GOT3 (cell line): ENCODE data around the gene CARNS1.
A peak's percentile ranks its signal among the peaks of the same experiment; 100 is the strongest.

Experiments
- DNase-seq: peaks from one replicate; lab custom pipeline; 2025; ENCODE audit warnings: mixed read lengths; lab: John Stamatoyannopoulos, UW

Gene CARNS1

DNA sequence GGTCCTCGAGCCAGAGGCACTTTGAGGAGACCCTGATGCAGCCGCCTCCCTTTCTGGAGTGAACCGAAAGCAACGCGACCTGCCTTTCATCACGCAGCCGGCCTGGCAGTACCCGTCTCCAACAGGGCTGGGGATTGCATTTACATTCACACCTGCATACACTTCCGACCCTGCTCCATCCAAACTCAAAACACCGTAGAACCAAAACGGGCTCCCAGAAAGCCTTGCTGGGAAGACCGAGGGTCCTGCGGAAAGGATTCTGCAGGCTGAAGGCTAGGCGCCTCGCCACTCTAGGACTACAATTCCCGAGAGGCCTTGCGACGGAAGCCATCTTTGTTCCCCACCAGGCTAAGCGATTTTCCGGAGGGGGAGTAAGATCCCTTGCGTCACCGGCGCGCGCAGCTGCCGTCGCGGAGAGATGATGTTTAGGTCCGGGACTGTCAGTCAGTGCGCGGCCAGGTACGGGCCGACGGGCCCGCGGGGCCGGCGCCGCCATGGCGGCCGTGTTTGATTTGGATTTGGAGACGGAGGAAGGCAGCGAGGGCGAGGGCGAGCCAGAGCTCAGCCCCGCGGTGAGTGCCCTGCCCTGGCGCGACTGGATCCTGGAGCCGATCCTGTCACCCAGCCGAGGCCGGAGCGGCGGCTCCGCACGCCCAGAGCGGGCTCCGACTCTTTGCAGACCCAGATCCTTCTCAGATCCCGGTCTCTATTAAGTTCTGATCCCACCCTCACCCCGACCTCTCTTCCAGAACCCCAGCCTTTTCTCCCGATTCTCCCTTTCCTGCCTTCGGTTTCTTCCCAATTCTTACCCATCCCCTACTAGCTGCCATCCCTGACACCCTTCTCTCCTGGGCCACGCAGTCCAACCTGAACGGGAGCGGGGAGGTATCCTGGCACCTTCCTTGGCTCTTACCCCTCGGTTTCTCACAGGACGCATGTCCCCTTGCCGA lies 12.8 kb downstream of the CARNS1 start, which contains the start of gene RPS6KB2:
Gene RPS6KB2, plus strand, starts transcription at position 443 of the 950 bp plus-strand sequence. Its CDS starts 52 bp downstream, at position 495.
- DNase-seq = peak; percentile 89

DNA sequence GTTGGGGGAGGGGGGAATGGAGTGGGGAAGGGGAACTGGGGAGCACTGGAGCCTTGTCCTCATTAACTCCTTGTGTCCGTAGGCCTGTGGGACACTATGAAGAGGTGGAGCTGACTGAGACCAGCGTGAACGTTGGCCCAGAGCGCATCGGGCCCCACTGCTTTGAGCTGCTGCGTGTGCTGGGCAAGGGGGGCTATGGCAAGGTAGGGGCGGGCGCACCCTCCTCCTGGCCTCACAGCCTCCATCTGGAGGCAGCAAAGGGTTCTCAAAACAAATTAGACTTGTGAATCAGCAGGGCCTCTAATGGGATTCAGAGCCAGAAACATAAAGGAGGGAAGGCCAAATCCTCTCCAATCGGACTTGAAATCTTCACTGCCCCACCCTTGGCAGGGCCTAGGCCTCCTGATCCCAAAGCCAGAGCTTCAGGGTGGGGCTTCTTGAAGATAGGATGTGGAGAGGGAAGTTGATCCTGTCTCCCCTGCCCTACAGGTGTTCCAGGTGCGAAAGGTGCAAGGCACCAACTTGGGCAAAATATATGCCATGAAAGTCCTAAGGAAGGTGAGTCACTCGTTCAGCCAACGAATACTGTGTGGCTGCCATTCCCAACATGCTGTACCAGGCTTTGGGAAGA lies 13.7 kb downstream of the CARNS1 start:
- DNase-seq = no peak

DNA sequence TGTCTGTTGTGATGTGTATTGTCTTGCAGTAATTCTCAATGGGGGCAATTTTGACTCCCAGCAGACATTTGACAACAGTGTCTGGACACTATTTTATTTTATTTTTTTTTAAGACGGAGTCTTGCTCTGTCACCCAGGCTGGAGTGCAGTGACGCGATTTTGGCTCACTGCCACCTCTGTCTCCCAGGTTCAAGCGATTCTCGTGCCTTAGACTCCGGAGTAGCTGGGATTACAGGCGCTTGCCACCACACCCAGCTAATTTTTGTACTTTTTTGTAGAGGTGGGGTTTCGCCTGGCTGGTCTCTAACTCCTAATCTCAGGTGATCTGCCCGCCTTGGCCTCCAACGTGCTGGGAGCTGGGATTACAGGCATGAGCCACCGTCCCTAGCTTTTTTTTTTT lies 14.2 kb downstream of the CARNS1 start:
- DNase-seq = no peak

DNA sequence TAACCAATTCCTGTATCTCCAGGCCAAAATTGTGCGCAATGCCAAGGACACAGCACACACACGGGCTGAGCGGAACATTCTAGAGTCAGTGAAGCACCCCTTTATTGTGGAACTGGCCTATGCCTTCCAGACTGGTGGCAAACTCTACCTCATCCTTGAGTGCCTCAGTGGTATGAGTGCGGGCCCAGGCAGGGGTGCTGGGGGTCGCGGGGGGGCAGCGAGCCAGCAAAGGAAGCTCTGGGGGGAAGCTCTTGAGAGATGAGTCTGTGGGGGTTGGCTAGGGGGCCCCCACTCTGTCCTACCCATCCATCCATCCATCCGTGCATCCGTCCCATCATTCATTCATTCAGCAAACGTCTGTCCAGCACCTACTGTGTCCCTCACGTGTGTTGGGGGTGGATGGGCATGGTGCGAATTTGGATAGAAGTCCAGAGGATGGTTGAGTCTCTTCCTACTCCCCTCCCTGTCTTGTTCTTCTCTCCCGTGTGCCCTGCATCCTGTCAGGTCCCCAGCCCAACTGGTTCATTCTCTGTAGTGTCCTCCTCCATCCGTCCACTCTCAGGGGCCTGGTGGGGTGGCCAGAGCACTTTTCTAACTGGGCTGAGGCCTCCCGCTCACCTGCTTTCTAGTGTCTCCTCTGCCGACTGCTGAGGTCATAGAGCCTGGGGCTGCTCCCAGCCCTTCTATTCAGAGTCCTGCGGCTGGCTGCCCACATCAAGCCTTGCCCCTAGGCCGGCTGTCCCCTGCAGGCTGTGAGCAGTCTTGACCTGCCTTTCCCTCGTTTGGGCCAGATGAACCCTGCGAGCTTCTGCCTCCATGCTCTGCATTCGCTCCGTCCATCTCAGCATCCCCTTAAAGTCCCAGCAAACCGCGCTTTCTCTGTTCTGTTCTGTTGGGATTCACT lies 16.1 kb downstream of the CARNS1 start:
- DNase-seq = no peak

DNA sequence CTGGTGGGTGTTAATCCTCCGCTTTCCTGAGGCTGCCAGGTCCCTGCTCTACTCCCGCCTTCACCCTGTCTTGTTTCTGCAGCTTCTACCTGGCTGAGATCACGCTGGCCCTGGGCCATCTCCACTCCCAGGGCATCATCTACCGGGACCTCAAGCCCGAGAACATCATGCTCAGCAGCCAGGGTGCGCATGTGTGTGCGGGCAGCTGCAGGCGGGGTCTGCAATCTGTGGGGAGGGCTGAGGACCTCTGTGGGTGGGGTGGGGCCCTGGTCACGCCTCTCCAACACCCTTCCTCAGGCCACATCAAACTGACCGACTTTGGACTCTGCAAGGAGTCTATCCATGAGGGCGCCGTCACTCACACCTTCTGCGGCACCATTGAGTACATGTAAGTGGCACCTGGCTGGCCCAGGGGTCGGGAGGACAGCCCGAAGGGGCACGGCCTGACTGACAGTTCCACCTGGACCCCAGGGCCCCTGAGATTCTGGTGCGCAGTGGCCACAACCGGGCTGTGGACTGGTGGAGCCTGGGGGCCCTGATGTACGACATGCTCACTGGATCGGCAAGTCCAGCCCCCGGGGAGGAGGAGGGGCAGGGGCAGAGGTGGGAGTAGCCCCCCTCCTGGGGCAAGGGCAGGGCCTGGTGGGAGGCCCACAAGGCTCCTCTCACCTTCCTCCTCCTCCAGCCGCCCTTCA lies 17.3 kb downstream of the CARNS1 start:
- no peak for DNase-seq

DNA sequence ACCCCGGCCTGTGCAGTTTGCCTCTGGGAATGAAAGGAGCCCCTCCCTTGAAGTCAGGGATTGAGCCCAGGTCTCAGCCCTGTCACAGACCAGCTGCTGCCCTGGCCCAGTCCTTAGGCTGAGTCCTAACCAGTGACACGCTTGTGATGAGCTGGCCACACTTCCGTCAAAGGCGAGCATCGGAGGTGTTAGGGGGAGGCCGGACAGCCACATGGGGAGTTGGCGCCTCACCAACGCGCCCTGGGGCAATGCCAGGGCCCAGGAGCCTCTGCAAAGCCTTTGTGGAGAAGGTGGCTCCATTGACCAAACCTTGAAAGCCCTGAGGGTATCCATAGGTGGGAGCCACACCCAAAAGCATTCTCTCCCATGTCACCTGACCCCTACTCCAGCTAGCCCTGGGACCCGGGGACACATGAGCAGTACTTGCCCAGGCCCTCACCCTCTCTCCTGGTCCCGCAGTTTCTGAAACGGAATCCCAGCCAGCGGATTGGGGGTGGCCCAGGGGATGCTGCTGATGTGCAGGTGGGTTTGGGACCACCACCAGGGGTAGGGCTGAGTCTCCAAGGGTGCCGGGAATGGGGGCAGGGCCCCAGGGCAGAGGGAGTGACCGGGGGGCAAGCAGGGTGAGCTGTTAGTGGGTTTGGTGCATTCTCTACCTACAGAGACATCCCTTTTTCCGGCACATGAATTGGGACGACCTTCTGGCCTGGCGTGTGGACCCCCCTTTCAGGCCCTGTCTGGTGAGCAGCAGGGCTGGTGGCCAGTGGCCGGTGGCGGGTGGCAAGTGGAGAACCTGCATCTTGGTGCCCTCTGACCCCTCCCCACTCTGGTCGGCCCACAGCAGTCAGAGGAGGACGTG lies 18.3 kb downstream of the CARNS1 start:
- no peak for DNase-seq

DNA sequence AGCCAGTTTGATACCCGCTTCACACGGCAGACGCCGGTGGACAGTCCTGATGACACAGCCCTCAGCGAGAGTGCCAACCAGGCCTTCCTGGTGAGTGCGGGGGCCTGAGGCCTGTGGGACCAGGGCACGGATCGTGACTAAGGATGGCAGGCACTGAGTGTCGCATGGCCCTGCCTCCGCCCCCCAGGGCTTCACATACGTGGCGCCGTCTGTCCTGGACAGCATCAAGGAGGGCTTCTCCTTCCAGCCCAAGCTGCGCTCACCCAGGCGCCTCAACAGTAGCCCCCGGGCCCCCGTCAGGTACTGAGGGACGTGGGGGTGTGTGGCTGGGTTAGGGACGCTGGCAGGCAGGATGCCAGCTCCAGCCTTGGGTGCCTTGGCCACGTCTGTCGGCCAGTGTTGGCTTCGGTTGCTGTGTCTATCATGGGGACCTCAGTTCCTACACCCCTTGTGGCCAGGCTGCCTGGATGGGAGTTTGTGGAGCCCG lies 19.0 kb downstream of the CARNS1 start:
- DNase-seq = no peak

DNA sequence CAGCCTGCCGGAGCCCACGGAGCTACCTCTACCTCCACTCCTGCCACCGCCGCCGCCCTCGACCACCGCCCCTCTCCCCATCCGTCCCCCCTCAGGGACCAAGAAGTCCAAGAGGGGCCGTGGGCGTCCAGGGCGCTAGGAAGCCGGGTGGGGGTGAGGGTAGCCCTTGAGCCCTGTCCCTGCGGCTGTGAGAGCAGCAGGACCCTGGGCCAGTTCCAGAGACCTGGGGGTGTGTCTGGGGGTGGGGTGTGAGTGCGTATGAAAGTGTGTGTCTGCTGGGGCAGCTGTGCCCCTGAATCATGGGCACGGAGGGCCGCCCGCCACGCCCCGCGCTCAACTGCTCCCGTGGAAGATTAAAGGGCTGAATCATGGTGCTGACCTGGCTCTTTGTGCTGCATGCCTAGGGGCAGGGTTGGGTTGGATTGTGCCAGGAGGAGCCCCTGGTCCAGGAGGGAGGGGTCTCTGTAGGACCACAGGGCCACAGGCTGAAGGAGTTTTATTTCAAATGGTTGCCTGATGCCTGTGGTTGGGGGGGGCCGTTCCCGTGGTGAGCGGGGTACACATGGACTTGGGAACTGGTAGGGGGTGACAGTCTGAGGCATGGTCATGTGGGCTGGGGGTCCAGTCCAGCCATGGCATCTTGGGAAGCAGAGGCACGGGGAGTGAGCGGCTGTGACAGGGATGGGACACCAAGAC lies 19.7 kb downstream of the CARNS1 start:
- DNase-seq = no peak

DNA sequence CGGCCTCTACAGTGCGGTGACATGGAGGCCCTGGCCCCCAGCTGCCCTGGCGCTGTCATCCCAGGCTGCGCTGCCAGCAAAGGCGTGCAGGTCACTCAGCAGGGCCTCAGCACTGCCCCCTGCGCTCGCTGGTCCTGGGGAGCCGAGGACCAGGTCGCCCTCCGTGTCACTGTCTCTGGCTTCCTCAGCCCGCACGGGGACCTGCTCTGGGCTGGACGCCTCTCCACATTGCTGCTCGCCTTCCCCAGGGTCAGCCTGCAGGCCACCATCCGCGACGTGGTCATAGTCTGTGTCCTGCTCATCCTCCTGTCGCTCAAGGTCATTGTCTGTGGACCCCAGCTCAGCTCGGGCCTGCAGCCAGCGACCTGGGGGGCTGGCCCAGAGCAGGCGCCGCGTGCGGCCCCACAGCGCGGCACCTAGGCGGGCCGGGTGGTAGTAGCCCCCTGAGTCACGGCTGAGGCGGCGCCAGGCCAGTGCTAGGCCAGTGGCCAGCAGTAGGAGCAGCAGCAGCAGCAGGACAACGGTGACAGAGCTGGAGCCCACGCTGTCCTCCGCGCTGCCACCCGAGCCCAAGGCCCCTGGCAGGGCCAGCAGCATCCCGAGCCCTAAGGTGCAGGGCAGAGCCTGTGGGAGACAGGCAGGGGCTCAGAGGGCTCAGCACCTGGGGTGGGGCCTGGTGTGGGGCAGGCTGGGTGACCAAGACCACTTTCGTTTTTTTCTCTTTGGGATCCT lies 20.4 kb downstream of the CARNS1 start:
- no peak for DNase-seq

DNA sequence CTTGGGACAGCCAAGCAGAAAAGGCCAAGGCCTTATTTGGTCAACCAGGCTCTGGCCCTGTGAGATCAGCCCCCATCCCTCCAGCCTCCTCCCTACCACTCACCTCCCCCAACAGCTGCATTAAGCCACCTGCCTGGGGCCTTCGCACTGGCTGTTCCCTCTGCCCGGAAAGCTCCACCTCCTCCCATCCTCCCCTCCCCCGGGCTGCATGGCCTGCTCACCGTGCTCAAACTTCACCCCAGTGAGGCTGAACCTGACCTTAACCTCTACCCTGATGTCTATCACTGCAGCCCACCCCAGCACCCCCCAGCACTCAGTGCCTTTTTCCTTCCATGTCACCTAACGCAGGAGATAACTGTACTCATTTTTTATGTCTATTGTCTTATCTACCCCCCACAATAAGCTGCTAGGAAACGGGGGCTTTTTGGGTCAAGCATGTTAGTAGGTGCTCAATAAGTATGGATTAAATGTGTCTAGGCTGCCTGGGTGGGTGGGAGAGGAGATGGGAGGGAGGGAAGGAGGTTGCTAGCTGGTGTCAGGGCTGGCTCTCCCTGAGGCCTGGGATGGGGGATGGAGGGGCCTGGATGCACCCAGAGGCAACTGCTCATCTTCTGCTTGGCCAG lies 21.1 kb downstream of the CARNS1 start:
- DNase-seq = no peak

DNA sequence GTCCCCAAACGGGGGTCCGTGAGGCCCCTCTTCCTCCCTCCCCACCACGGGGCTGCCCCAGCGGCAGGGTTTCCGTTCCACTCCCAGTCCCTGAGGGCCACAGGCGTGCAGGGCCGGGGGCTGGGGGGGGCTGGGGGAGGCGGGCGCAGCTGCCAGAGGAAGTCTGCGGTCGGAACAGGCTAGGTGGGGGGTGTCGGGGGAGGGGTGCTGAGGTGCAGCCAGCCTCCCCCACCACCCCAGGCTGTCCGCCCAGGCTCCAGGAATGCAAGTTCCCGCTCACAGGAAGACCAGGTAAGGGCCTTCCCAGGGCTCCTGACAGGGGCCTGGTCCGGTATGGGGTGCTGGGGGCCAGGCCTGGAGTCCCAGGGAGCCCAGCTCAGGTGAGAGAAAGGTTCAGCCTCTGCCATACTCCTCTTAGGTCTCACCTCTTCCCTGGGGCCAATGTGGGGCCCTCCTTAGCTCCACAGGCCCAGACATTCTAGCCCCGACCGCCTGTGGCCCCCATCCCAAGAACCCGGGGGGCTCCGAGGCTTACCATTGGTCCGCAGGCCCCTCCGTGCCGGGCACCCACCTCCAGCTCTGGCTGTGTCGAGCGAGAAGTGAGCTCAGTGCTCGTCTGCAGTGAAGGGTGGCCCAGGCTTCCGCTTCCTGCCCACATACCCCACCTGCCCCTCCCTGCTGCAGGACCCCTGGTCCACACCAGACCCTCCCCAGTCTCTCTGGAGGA lies 21.8 kb downstream of the CARNS1 start, which contains the start of gene PTPRCAP:
Gene PTPRCAP, minus strand, starts transcription at position 601 of the 727 bp plus-strand sequence. Its CDS starts 63 bp downstream, at position 538.
- no peak for DNase-seq

DNA sequence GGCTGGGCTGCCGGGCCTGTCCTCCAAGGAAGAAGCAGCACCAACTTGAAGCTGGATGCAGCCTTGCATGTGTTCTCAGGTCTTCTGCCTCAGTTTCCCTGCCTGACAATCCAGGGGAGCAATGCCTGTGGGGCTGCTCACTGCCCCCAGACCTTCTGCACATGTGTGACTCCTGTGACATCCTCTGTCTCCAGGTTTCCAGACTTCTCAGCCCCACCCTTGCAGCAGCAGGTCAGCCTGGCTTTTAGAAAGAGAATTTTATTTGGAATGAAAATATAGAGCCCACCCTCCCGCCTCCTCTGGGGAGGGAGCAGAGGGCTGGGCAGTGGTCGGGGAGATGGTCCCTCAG lies 22.3 kb downstream of the CARNS1 start:
- no peak for DNase-seq

DNA sequence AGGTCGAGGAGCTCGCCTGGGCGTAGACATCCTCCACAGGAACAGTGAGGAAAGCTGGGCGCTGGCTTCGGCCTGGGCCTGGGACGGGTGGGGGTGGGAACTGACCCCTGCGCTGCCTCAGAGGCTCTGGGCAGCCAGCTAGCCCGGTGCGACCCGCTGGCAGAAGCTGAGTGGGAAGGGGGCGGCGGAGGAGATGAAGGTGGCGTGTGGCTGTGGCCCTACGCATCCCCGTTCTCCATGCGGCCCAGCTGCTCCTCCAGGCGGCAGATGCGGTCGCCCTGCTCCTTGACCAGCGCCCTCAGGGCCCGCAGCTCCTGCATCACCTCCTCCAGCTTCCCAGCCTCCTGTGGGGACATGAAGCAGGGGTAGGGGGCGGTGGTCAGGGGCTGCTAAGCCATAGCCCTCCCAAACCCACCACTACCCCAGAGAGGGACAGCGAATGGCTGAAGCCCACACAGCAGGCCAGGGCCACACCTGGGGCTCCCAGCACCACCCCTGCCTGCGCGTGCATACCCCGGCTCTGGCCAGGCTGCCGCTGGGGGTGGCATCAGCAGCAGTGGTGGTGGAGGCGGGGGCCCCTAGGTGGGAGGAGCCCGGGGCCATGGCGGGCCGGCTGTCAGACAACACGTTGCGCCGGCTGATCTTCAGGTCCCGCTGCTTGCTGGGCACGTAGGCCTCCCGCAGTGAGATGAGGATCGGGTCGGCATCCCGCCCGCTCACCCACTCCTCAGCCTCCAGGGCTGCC lies 22.9 kb downstream of the CARNS1 start:
- no peak for DNase-seq

DNA sequence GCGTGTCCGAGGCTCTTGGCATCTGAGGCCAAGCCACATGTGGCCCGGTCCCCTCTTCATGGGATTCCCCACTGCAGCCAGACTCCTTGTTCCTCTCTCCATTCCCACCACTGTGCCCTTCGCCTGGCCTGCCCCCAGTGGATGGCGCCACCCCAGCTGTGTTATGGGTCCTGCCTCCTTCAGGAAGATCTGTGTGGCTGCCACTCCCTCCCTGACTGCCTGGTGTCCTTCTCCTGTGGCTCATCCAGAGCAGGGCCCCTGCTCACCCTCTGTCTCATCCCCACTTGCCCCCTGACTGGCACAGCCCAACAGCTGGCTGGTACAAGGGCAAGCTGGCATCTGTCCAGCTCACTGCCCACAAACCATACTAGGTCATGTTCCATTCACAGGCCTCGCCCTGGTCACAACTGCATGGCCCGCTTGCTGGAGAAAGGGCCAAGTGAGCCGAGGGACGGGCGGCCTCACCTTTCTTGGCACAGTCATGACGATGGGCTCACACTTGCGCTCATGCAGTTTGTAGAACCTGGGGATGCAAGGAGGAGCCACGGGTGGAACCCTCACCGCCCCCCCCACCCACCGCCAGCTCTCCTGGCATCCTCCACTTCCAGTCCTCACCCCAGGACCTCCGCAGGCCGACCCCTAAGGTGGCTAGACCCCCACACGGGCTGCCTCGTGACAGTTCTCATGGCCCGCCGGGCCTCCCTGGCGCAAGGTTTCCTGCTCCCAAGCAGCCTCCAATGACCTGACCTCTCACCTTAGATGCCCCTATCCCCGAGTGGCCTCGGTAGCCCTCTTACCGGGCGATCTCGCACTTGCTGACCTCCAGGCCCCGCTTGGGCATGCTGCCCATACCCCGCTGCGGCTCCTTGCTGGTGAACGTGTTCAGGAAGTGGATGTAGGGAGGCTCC lies 24.1 kb downstream of the CARNS1 start:
- DNase-seq = no peak

DNA sequence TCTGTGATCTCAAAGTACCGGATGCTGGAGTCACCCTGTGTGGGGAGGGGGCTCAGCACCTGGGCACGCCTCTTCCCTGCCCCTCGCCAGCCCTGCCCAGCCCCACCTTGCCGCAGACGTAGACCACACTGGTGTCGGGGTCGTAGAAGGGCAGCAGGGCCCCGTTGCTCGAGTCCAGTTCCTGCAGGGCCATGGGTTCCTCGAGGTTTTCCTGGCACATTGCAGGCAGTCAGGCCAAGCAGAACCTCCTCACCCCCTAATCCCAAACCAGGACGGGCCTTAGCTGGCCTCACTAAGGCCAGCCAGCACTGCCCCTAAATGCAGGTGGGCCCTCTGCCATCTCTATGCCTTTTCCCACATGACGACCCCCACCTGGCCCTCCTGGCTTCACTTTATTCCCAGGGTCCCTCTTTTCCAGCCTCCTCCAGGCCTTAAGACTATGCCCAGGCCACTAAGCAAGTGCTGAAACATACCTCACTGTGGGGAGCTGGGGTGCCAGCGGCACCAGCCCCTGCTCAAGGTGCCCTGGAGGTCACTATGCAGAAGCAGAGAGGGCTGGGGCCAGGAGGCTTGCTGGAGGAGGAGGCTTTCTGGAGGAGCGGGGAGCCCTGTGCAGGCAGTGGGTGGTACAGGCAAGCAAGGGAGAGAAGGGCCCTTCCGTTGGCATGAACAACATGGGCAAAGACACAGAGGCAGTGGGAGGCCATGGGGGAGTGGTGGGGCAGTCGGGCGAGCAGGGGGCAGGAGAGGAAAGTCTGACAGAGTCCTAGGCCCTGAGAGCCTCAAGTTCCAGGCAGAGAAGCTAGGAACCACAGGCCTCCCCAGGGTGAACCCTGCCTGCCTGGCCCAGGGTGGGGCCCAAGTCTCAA lies 25.0 kb downstream of the CARNS1 start:
- no peak for DNase-seq
